ENCODE data around the gene TOP3A. TPM values are rescaled to one million over a fixed set of nuclear protein-coding genes. Genes with fewer than 3 reads are reported as not detected.

TOP3A gene
- total RNA-seq, 1 donor from 2014 or later, result 41.5 TPM

GRCh38 chr17:18237461-18237860, 77.3 kb downstream of the TOP3A start:
- Mint-ChIP-seq H3K36me3 (ENCODE audit: unreplicated experiment) (peaks cover 13% of the 10 kb centered on the region), H3K4me3 (ENCODE audit: unreplicated experiment) (no peak overlapping the region), H3K4me1 (ENCODE audit: unreplicated experiment) (peaks cover 19% of the 10 kb centered on the region), H3K27ac (ENCODE audit: unreplicated experiment) (no peak overlapping the region), H3K9me3 (ENCODE audit: unreplicated experiment) (no peaks in the 10 kb centered on the region), H3K27me3 (ENCODE audit: unreplicated experiment) (no peaks in the 10 kb centered on the region)
- TF ChIP-seq CTCF (IDR thresholded peaks at IDR 0.05), result no peak
- DNase-seq (ENCODE audit: extremely low spot score, unreplicated experiment), result no peak

- peak overlapping the region; percentile 87 for H3K27ac Mint-ChIP-seq (ENCODE audit: unreplicated experiment)
- peaks cover 19% of the 10 kb centered on the region for H3K4me1 Mint-ChIP-seq (ENCODE audit: unreplicated experiment)
- no peaks in the 10 kb centered on the region for H3K9me3 Mint-ChIP-seq (ENCODE audit: unreplicated experiment)
- H3K4me3 Mint-ChIP-seq (ENCODE audit: unreplicated experiment), result no peak overlapping the region
- DNase-seq (ENCODE audit: extremely low spot score, unreplicated experiment), result no peak
- no peak for TF ChIP-seq CTCF (IDR thresholded peaks at IDR 0.05)
- no peaks in the 10 kb centered on the region for H3K27me3 Mint-ChIP-seq (ENCODE audit: unreplicated experiment)
- peaks cover 13% of the 10 kb centered on the region for H3K36me3 Mint-ChIP-seq (ENCODE audit: unreplicated experiment)
These were observed 78.3 kb downstream of the TOP3A start for GRCh38 chr17:18236494-18236893.

- Mint-ChIP-seq H3K27ac (ENCODE audit: unreplicated experiment) (peak overlapping the region; percentile 87), H3K4me3 (ENCODE audit: unreplicated experiment) (peak overlapping the region; percentile 22), H3K36me3 (ENCODE audit: unreplicated experiment) (peaks cover 13% of the 10 kb centered on the region), H3K9me3 (ENCODE audit: unreplicated experiment) (no peaks in the 10 kb centered on the region), H3K4me1 (ENCODE audit: unreplicated experiment) (peaks cover 19% of the 10 kb centered on the region), H3K27me3 (ENCODE audit: unreplicated experiment) (no peaks in the 10 kb centered on the region)
- TF ChIP-seq CTCF (IDR thresholded peaks at IDR 0.05), result no peak
- DNase-seq (ENCODE audit: extremely low spot score, unreplicated experiment), result peak; percentile 91
These were observed 79.0 kb downstream of the TOP3A start for GRCh38 chr17:18235743-18236256.

GRCh38 chr17:18234853-18235380, 79.9 kb downstream of the TOP3A start:
- peak overlapping the region; percentile 87 for H3K27ac Mint-ChIP-seq (ENCODE audit: unreplicated experiment)
- no peaks in the 10 kb centered on the region for H3K9me3 Mint-ChIP-seq (ENCODE audit: unreplicated experiment)
- TF ChIP-seq CTCF (IDR thresholded peaks at IDR 0.05), result no peak
- H3K4me1 Mint-ChIP-seq (ENCODE audit: unreplicated experiment), result peaks cover 19% of the 10 kb centered on the region
- no peaks in the 10 kb centered on the region for H3K27me3 Mint-ChIP-seq (ENCODE audit: unreplicated experiment)
- no peak for DNase-seq (ENCODE audit: extremely low spot score, unreplicated experiment)
- H3K4me3 Mint-ChIP-seq (ENCODE audit: unreplicated experiment), result no peak overlapping the region
- H3K36me3 Mint-ChIP-seq (ENCODE audit: unreplicated experiment), result peaks cover 13% of the 10 kb centered on the region

GRCh38 chr17:18233803-18234518, 80.8 kb downstream of the TOP3A start:
- H3K9me3 Mint-ChIP-seq (ENCODE audit: unreplicated experiment), result no peaks in the 10 kb centered on the region

More at GRCh38 chr17:18233803-18234518, 80.8 kb downstream of the TOP3A start:
- no peaks in the 10 kb centered on the region for H3K27me3 Mint-ChIP-seq (ENCODE audit: unreplicated experiment)
- H3K27ac Mint-ChIP-seq (ENCODE audit: unreplicated experiment), result no peak overlapping the region
- no peak for DNase-seq (ENCODE audit: extremely low spot score, unreplicated experiment)
- peaks cover 17% of the 10 kb centered on the region for H3K4me1 Mint-ChIP-seq (ENCODE audit: unreplicated experiment)
- no peak for TF ChIP-seq CTCF (IDR thresholded peaks at IDR 0.05)
- peaks cover 5% of the 10 kb centered on the region for H3K36me3 Mint-ChIP-seq (ENCODE audit: unreplicated experiment)
- no peak overlapping the region for H3K4me3 Mint-ChIP-seq (ENCODE audit: unreplicated experiment)

All from osteocyte (in vitro differentiated cells).